Testis (tissue), 2 donors: ENCODE data around the gene STK24.

ENCODE experiments used
- CTCF ChIP-seq, 3 experiments: fragments of 450-650 bp in 2 of 3; fragments of 200-600 bp in 1 of 3; sonication (generic) in 1 of 3; IDR thresholded peaks; one replicate each; pipeline ENCODE4 v1.5.1; 2016 to 2019; ENCODE audit warnings: antibody characterized with exemption in 3 of 3, mild to moderate bottlenecking in 2 of 3, moderate library complexity in 1 of 3
- POLR2A ChIP-seq: fragments of 450-650 bp; IDR thresholded peaks from one replicate; pipeline ENCODE4 v1.6.1; 2017; ENCODE audit warnings: antibody characterized with exemption, mild to moderate bottlenecking, moderate library complexity

- TF ChIP-seq CTCF (IDR thresholded peaks at IDR 0.05) (no peak), POLR2A (no peak)
Observed at GRCh38 chr13:98486412-98486811, 90.5 kb downstream of the STK24 start.
